Panc1 (cell line): ENCODE results near the gene PARD3. TPM values are rescaled to one million over a fixed set of nuclear protein-coding genes. Genes with fewer than 3 reads are reported as not detected.

ENCODE experiments used
- ATAC-seq: fragments of 200-7000 bp; cut with Tn5 transposase; 2 replicates; pipeline ENCODE4 v1.9.1; 2020; ENCODE audit warnings: mild to moderate bottlenecking, moderate library complexity
- BruUV-seq: library from RNA; stranded (reverse); fragments of 400-500 nt; replicated peaks from 2 replicates; lab custom pipeline; 2021; lab: Mats Ljungman, UMichigan
- CTCF ChIA-PET: fragments of 300-600 bp; sonication (Branson Sonifier 250); formaldehyde crosslinking; loops from one replicate; lab custom pipeline; 2022; ENCODE audit warnings: antibody characterized with exemption; lab: Charles Lee
- POLR2A ChIA-PET: fragments of 300-600 bp; sonication (Branson Sonifier 250); formaldehyde crosslinking; loops from one replicate; lab custom pipeline; 2022; ENCODE audit warnings: antibody characterized with exemption; lab: Charles Lee
- DNase-seq: peaks from one replicate; pipeline ENCODE4 v3.0.0-alpha.2; 2010; ENCODE audit warnings: low read depth, low spot score
- H3K27ac ChIP-seq: 2 replicates; pipeline ENCODE4 v1.5.1; 2011; ENCODE audit warnings: mild to moderate bottlenecking, low read length, inconsistent platforms
- H3K27me3 ChIP-seq: fragments of 200-500 bp; sonication (Bioruptor generic); 2 replicates; pipeline ENCODE4 v1.6.0; 2014; ENCODE audit warnings: low read length, inconsistent platforms; ENCODE audit not compliant: control insufficient read depth, insufficient read depth
- H3K36me3 ChIP-seq: fragments of 200-500 bp; sonication (Bioruptor generic); 2 replicates; pipeline ENCODE4 v1.5.1; 2014; ENCODE audit warnings: inconsistent platforms, mild to moderate bottlenecking, low read length, moderate library complexity; ENCODE audit not compliant: control insufficient read depth, insufficient read depth
- H3K4me1 ChIP-seq: 2 replicates; pipeline ENCODE4 v1.5.1; 2011; ENCODE audit warnings: inconsistent platforms, mild to moderate bottlenecking, low read length, moderate library complexity; ENCODE audit not compliant: control insufficient read depth, insufficient read depth
- H3K4me3 ChIP-seq, 2 experiments: 2 replicates each; pipeline ENCODE4 v1.5.1; 2011 to 2012; ENCODE audit warnings: low read depth in 2 of 2, low read length in 2 of 2, mild to moderate bottlenecking in 2 of 2, inconsistent platforms in 1 of 2, moderate library complexity in 1 of 2
- H3K9me3 ChIP-seq: fragments of 200-500 bp; sonication (Bioruptor generic); 2 replicates; pipeline ENCODE4 v1.5.1; 2014; ENCODE audit warnings: low read depth, mild to moderate bottlenecking, inconsistent platforms, low read length, moderate library complexity; ENCODE audit not compliant: control insufficient read depth, insufficient read depth
- CTCF ChIP-seq: fragments of 450-650 bp; IDR thresholded peaks from 2 replicates; pipeline ENCODE4 v1.5.1; 2017; ENCODE audit warnings: mild to moderate bottlenecking
- POLR2AphosphoS5 ChIP-seq: IDR thresholded peaks from 2 replicates; pipeline ENCODE4 v1.6.1; 2012; ENCODE audit warnings: mild to moderate bottlenecking, low read depth, low read length, moderate library complexity
- REST ChIP-seq, 2 experiments: IDR thresholded peaks; 2 replicates each; pipeline ENCODE4 v1.6.1; 2011 to 2012; ENCODE audit warnings: low read depth in 2 of 2, control low read depth in 1 of 2, low read length in 1 of 2, mild to moderate bottlenecking in 1 of 2, moderate library complexity in 1 of 2; ENCODE audit not compliant: insufficient read depth in 1 of 2
- SIN3A ChIP-seq: IDR thresholded peaks from 2 replicates; pipeline ENCODE4 v1.6.1; 2012; ENCODE audit warnings: low read depth, mild to moderate bottlenecking, low read length, moderate library complexity, borderline replicate concordance; ENCODE audit not compliant: insufficient read depth
- TCF7L2 ChIP-seq: IDR thresholded peaks from 2 replicates; pipeline ENCODE4 v1.6.1; 2011; ENCODE audit warnings: mild to moderate bottlenecking, low read depth, low read length, inconsistent platforms
- in situ Hi-C: cut with HindIII; loops from 2 replicates; pipeline ENCODE4 v1.10.0; 2016; ENCODE audit warnings: low sequenced_read_pairs, low pct_unique_long_range_greater_than_20kb
- intact Hi-C: fragments of 100-400 bp; cut with micrococcal nuclease; formaldehyde crosslinking; loops from one replicate; pipeline ENCODE4 v1.10.0; 2022; ENCODE audit not compliant: unreplicated experiment
- total RNA-seq: library from RNA; stranded (reverse); gene quantifications from one replicate; pipeline ENCODE4 v1.2.1, GENCODE V29; 2021; ENCODE audit not compliant: unreplicated experiment

The PARD3 gene
- total RNA-seq, 1 experiment from 2014 or later, result 29.8 TPM

- ATAC-seq (no peak), DNase-seq (no peak)
- Histone ChIP-seq H3K36me3 (no peaks in the 10 kb centered on the region), H3K4me3 (no peak overlapping the region), H3K27me3 (no peaks in the 10 kb centered on the region), H3K27ac (no peak overlapping the region), H3K9me3 (no peaks in the 10 kb centered on the region), H3K4me1 (no peaks in the 10 kb centered on the region)
- in situ Hi-C loops (no loop called here), intact Hi-C loops (no loop called here)
- TF ChIP-seq TCF7L2, result no peak
- no peak for TF ChIP-seq CTCF
- TF ChIP-seq REST (IDR thresholded peaks at IDR 0.05; ENCODE audit: insufficient read depth in 1 of 2, low read depth in 2 of 2, low read length in 1 of 2), result no peak
- TF ChIP-seq SIN3A, result no peak
- no peak for TF ChIP-seq POLR2AphosphoS5
- CTCF ChIA-PET, result no interaction called here
- POLR2A ChIA-PET, result no interaction called here
- BruUV-seq, result no TSS peak
These were observed 323.0 kb downstream of the PARD3 start for GRCh38 chr10:34492081-34492480.

- Histone ChIP-seq H3K27ac (no peak overlapping the region), H3K4me3 (no peak overlapping the region), H3K36me3 (no peaks in the 10 kb centered on the region), H3K27me3 (no peaks in the 10 kb centered on the region), H3K9me3 (no peaks in the 10 kb centered on the region), H3K4me1 (no peaks in the 10 kb centered on the region)
- in situ Hi-C loops, result no loop called here
- ChIA-PET POLR2A (no interaction called here), CTCF (no interaction called here)
- no peak for DNase-seq
- intact Hi-C loops, result no loop called here
- ATAC-seq, result no peak
- TF ChIP-seq SIN3A, result no peak
- TF ChIP-seq CTCF, result no peak
- no peak for TF ChIP-seq POLR2AphosphoS5
- TF ChIP-seq TCF7L2, result no peak
- no peak for TF ChIP-seq REST (IDR thresholded peaks at IDR 0.05; ENCODE audit: insufficient read depth in 1 of 2, low read depth in 2 of 2, low read length in 1 of 2)
- no TSS peak for BruUV-seq
These were observed 323.4 kb downstream of the PARD3 start for GRCh38 chr10:34491678-34492077.
